Chondrocyte (in vitro differentiated cells): ENCODE data around the gene GRM7. TPM values are rescaled to one million over a fixed set of nuclear protein-coding genes. Genes with fewer than 3 reads are reported as not detected.
A peak's percentile ranks its signal among the peaks of the same experiment; 100 is the strongest.

ENCODE experiments used
- DNase-seq: peaks from one replicate; pipeline ENCODE4 v3.0.0; 2021; ENCODE audit warnings: mixed read lengths, low spot score
- H3K27ac Mint-ChIP-seq: one replicate; pipeline ENCODE4 v1.8.0; 2021; ENCODE audit warnings: mild to moderate bottlenecking, moderate library complexity, mixed read lengths; ENCODE audit not compliant: unreplicated experiment
- H3K27me3 Mint-ChIP-seq: 2 replicates; pipeline ENCODE4 v1.8.0; 2021; ENCODE audit warnings: low read depth, mixed read lengths
- H3K36me3 Mint-ChIP-seq: 2 replicates; pipeline ENCODE4 v1.8.0; 2021; ENCODE audit warnings: low read depth, mixed read lengths
- H3K4me1 Mint-ChIP-seq: 2 replicates; pipeline ENCODE4 v1.8.0; 2021; ENCODE audit warnings: low read depth, mild to moderate bottlenecking, mixed read lengths
- H3K4me3 Mint-ChIP-seq: one replicate; pipeline ENCODE4 v1.8.0; 2021; ENCODE audit warnings: mild to moderate bottlenecking, moderate library complexity, mixed read lengths; ENCODE audit not compliant: unreplicated experiment
- H3K9me3 Mint-ChIP-seq: 2 replicates; pipeline ENCODE4 v1.8.0; 2021; ENCODE audit warnings: low read depth, mixed read lengths
- total RNA-seq: library from RNA; stranded (reverse); gene quantifications from 3 replicates; pipeline ENCODE4 v1.2.1, GENCODE V29; 2021
- TF ChIP-seq, protein P1 (sequence below): fragments of 200-600 bp; sonication (generic); IDR thresholded peaks from 2 replicates; pipeline ENCODE4 v1.5.0; 2021; ENCODE audit warnings: antibody characterized with exemption, mild to moderate bottlenecking, moderate library complexity

GRM7 gene
- total RNA-seq, 1 donor from 2014 or later = not detected

DNA sequence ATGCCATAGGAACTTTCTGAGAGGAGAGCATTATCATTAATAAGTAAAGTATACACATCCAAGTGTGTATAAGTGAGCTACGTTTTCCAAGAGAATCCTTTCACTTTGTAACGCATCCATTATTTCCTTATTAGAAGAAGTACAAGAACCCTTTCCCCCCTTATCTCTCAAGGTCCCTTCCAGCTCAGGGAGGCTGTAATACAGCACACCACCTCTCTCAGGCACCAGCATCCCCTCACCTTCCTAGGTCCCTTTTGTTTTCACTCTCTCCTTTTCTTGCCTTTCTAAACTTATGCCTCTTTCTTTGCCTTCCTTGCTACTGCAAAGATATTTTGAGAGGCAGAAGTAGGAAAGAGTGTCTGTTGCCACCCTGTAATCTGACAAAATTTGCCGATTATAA, 446.0 kb downstream of the GRM7 start:
- DNase-seq = no peak
- H3K4me1 Mint-ChIP-seq = peaks cover 31% of the 10 kb centered on the region
- no peak overlapping the region for H3K4me3 Mint-ChIP-seq
- no peaks in the 10 kb centered on the region for H3K36me3 Mint-ChIP-seq
- TF ChIP-seq, protein P1, sequence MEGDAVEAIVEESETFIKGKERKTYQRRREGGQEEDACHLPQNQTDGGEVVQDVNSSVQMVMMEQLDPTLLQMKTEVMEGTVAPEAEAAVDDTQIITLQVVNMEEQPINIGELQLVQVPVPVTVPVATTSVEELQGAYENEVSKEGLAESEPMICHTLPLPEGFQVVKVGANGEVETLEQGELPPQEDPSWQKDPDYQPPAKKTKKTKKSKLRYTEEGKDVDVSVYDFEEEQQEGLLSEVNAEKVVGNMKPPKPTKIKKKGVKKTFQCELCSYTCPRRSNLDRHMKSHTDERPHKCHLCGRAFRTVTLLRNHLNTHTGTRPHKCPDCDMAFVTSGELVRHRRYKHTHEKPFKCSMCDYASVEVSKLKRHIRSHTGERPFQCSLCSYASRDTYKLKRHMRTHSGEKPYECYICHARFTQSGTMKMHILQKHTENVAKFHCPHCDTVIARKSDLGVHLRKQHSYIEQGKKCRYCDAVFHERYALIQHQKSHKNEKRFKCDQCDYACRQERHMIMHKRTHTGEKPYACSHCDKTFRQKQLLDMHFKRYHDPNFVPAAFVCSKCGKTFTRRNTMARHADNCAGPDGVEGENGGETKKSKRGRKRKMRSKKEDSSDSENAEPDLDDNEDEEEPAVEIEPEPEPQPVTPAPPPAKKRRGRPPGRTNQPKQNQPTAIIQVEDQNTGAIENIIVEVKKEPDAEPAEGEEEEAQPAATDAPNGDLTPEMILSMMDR = no peak
- no peaks in the 10 kb centered on the region for H3K27me3 Mint-ChIP-seq
- H3K27ac Mint-ChIP-seq = no peak overlapping the region
- H3K9me3 Mint-ChIP-seq = peaks cover 12% of the 10 kb centered on the region

DNA sequence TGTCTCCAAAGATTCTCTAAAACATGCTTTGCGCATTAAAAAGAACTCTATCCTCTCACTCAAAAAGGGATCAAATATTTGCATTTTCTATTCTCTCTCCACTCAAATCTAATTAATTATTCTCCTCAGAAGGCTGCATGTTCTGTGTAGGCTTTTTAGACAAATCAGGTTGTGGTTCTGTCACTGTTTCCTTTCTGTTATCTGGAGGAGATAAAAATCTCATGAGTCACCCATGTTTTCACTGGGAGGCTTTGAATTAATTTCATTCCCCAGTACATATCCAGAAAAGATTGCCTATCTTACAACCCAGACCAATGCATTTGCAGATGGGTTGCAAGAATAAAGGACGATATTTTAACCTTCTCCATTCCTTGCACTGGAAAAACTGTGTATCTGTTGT, 446.5 kb downstream of the GRM7 start:
- Mint-ChIP-seq H3K27me3 (no peaks in the 10 kb centered on the region), H3K9me3 (peaks cover 12% of the 10 kb centered on the region), H3K4me3 (no peak overlapping the region), H3K27ac (no peak overlapping the region), H3K36me3 (no peaks in the 10 kb centered on the region), H3K4me1 (peaks cover 31% of the 10 kb centered on the region)
- DNase-seq = no peak
- TF ChIP-seq, protein P1 = no peak

DNA sequence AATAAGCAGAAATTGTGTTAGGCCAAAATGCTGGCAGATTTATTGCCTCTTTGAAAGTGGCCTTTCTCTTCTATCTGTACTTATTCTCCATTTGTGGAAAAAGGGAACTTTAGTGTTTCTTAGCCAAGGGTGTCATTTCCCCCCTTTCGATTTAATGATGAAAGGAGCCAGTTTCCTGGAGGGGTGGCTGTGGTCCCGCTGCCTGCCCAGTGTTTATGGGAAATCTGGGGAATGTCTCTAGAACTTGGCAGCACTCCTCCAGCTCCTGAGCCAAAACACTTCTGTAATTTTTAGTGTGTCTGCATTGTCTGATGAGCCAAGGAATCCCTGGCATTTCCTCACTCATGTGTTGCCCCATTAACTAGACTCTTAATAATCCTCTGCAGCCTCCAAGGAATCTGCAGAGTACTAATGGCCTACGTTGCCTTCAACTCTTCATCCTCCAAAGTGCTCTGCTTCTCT, 448.8 kb downstream of the GRM7 start:
- TF ChIP-seq, protein P1 = no peak
- Mint-ChIP-seq H3K27ac (peak overlapping the region; percentile 27), H3K27me3 (no peaks in the 10 kb centered on the region), H3K36me3 (no peaks in the 10 kb centered on the region), H3K9me3 (peaks cover 6% of the 10 kb centered on the region), H3K4me3 (no peak overlapping the region), H3K4me1 (peaks cover 31% of the 10 kb centered on the region)
- no peak for DNase-seq

DNA sequence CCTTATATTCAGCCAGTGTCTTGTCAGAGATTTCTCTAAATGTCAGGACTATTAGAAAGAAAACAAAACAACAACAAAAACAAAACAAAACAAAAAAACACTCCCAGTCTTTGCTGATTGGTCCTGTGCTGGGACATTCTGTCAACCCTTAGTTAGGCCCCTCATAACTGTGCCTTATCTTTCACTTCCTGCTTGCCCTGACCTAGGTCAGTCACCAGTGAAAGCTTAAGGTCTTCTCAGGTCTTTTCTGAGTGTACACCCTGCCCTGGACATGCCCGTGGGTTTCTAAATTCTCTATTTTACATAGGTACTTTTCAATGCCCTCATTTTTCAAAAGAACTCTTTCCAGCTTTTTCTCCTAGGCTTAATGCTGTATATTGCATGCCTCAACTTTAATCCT, 454.1 kb downstream of the GRM7 start:
- no peak for DNase-seq
- Mint-ChIP-seq H3K27ac (no peak overlapping the region), H3K4me1 (peaks cover under 1% of the 10 kb centered on the region), H3K9me3 (peaks cover 15% of the 10 kb centered on the region), H3K4me3 (no peak overlapping the region), H3K27me3 (peaks cover 14% of the 10 kb centered on the region), H3K36me3 (no peaks in the 10 kb centered on the region)
- TF ChIP-seq, protein P1 = no peak

DNA sequence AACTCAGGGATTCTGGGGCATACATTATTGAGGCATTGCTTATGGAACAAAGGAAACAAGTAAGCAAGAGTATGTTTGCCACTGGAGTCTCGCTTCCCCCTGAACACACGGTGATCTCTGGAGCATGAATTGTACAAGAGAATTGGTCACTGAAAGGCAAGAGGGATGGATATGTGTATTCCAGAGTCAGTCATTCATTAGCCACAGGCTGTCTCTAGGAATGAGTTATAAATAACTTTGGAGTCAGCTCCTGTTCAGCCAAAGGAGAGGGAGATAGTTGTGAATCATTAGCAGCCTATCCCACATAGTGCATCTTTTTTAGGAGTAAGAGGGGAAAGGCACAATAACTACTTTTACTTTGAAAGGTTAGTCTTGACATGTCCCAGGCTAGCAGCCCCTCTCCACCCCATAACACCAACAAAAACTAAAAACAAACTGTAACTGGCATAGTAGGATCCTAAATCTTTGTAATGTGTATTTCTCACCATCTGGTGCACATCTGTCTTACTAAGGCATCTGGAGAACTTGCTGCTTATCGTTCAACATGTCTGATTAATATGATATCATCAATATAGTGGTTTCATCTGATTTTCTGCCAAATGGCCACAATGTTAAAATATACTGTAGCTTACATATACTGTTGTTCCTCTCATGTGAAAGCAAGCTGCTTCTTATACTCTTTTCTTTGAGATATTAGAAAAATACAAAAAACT, 462.2 kb downstream of the GRM7 start:
- Mint-ChIP-seq H3K27me3 (peaks cover 2% of the 10 kb centered on the region), H3K27ac (no peak overlapping the region), H3K9me3 (no peaks in the 10 kb centered on the region), H3K36me3 (no peaks in the 10 kb centered on the region), H3K4me3 (no peak overlapping the region), H3K4me1 (no peaks in the 10 kb centered on the region)
- DNase-seq = no peak
- TF ChIP-seq, protein P1 = no peak
